Upper lobe of right lung (tissue), 1 donor: ENCODE results near the gene ZNF761. TPM values are rescaled to one million over a fixed set of nuclear protein-coding genes. Genes with fewer than 3 reads are reported as not detected.
"Not testable (repeated sequence)": the region's sequence is repeated elsewhere in the genome, so short reads cannot be mapped to it uniquely, and the experiment has no call there.

Experiments used
- ATAC-seq: fragments of 200-7000 bp; cut with Tn5 transposase; one replicate; pipeline ENCODE4 v1.9.1; 2020; ENCODE audit warnings: mild to moderate bottlenecking, moderate library complexity
- DNase-seq: peaks from one replicate; pipeline ENCODE4 v3.0.0-alpha.2; 2020
- H3K27ac ChIP-seq: fragments of 200-600 bp; one replicate; pipeline ENCODE4 v1.8.0; 2022
- H3K27me3 ChIP-seq: fragments of 200-600 bp; one replicate; pipeline ENCODE4 v1.8.0; 2022; ENCODE audit warnings: mild to moderate bottlenecking
- H3K36me3 ChIP-seq: fragments of 200-600 bp; one replicate; pipeline ENCODE4 v1.8.0; 2022
- H3K4me1 ChIP-seq: fragments of 200-600 bp; one replicate; pipeline ENCODE4 v1.8.0; 2022
- H3K4me3 ChIP-seq: fragments of 200-600 bp; one replicate; pipeline ENCODE4 v1.8.0; 2022; ENCODE audit warnings: mild to moderate bottlenecking
- H3K9me3 ChIP-seq: fragments of 200-600 bp; one replicate; pipeline ENCODE4 v1.8.0; 2022
- CTCF ChIP-seq: fragments of 200-600 bp; IDR thresholded peaks from one replicate; pipeline ENCODE4 v1.8.0; 2022; ENCODE audit warnings: antibody characterized with exemption
- intact Hi-C: fragments of 100-400 bp; cut with DNase I; formaldehyde crosslinking; loops from one replicate; pipeline ENCODE4 v1.11.0; 2022
- total RNA-seq: library from RNA; stranded (reverse); fragmentation: NEBNext Ultra II Directional; extraction: Animal tissue kit (Norgen Biotek cat#: 25700); gene quantifications from one replicate; pipeline ENCODE4 v1.2.1, GENCODE V29; 2021
- donor health status: DM: no; HTN: yes; CAD: no; lungs with severe emphysema.

Gene ZNF761
- total RNA-seq, 1 donor from 2014 or later = 12.1 TPM

DNA sequence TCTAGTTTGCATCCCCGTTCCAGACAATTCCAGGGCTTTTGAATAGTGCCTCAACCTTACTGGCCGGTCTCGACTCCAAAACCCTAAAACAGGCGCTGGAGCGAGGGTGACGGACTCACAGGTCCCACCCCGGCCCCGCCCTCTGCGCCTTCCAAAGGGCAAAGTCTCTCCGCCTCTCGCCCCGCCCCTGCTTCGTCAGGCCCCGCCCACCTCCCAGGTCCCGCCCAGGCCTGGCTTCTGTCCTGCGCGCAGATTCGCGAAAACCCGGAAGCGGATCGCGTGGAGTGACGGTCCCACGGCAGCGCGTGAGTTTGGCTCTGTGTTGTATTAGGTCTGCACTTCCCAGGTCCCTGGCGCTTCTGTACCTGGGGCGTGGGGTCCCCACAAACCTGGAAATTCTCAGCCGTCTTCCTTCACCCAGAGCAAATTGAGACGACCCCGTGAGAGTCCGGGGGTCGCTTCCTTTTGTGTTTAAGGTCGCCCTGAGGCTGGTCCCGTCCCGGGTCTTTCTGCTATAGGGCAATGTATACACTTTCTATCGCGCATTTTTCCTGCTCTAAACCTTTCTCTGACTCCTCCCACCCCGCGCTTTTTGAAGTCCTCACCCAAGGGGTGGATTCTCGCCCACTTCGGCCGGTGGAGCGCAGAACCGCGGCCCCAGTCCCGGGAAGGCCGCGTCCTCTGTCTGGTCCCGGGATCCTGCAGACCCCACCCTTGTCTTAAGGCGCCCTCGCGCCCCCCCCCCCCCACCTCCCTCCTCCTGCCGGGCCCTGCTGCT lies 35.9 kb downstream of the ZNF761 start, which contains the start of gene ZNF813:
ZNF813 (plus strand) TSS at position 249 of the 778 bp plus-strand sequence. CDS start 16,090 bp downstream, outside the sequence.
- Histone ChIP-seq H3K4me3 (peak within 1 kb of the TSS; percentile 76), H3K4me1 (peaks cover 8% of the 10 kb centered on the region), H3K27ac (peak within 1 kb of the TSS; percentile 85), H3K36me3 (no peaks in the 10 kb centered on the region), H3K27me3 (no peaks in the 10 kb centered on the region), H3K9me3 (no peaks in the 10 kb centered on the region)
- ATAC-seq (peak; percentile 100), DNase-seq (peak; percentile 98)
- intact Hi-C loops = no loop called here
- TF ChIP-seq CTCF = no peak

GRCh38 chr19:53468628-53469027 lies 36.8 kb downstream of the ZNF761 start:
- H3K36me3 ChIP-seq, ATAC-seq, H3K27ac ChIP-seq, H3K4me1 ChIP-seq, H3K9me3 ChIP-seq, DNase-seq, intact Hi-C loops, H3K27me3 ChIP-seq: not testable (repeated sequence)
- peak overlapping the region; percentile 76 for H3K4me3 ChIP-seq

GRCh38 chr19:53471916-53472315 lies 40.1 kb downstream of the ZNF761 start:
- peaks cover 5% of the 10 kb centered on the region for H3K4me1 ChIP-seq
- TF ChIP-seq CTCF = no peak
- no peaks in the 10 kb centered on the region for H3K27me3 ChIP-seq
- DNase-seq (no peak), ATAC-seq (no peak)
- intact Hi-C loops = no loop called here
- H3K4me3 ChIP-seq = no peak overlapping the region
- H3K27ac ChIP-seq = no peak overlapping the region
- no peaks in the 10 kb centered on the region for H3K36me3 ChIP-seq
- no peaks in the 10 kb centered on the region for H3K9me3 ChIP-seq

DNA sequence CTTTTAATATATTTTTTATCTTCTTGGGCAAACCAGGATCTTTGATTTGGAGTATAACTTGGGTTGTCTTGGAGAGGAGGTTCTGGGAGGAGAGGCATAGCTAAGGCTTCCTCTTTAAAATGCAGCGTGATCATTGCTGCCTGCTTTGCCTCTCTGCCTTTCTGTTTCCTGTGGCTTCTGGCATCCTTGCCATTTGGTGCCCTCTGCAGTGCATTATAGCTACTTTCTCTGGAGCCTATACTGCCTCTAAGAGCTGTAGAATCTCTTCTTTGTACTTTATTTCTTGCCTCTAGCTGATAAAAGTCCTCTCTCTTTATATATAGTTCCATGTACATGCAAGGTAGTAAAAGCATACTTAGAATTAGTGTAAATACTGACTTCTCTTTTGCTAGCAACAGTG lies 43.0 kb downstream of the ZNF761 start:
- H3K36me3 ChIP-seq = peaks cover 13% of the 10 kb centered on the region
- DNase-seq, H3K9me3 ChIP-seq, H3K27ac ChIP-seq, intact Hi-C loops, ATAC-seq, H3K4me3 ChIP-seq, H3K4me1 ChIP-seq, H3K27me3 ChIP-seq: not testable (repeated sequence)

GRCh38 chr19:53475470-53475869 lies 43.7 kb downstream of the ZNF761 start:
- peaks cover 13% of the 10 kb centered on the region for H3K9me3 ChIP-seq

DNA sequence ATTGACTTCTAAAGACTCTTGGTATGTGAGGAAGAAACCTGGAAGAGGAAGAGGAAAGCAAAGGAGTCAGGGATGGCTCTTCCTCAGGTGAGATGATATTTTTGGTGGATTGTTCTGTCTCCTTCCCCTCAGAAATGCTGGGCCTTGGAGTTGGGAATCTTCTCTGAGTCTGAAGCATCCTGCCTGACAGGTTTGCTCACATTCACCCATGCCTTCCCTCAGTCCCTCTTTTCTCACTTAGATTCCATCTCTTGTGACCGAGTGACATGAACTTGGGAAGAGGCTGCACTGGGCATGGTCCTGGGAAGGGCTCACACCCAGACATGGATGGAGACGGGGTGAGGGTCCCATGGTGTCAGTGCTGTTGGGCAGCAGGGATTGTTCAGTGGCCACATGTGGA lies 52.0 kb downstream of the ZNF761 start:
- H3K4me3 ChIP-seq, ATAC-seq, intact Hi-C loops, H3K27ac ChIP-seq, H3K27me3 ChIP-seq, DNase-seq, H3K4me1 ChIP-seq: not testable (repeated sequence)
- Histone ChIP-seq H3K36me3 (peaks cover 40% of the 10 kb centered on the region), H3K9me3 (peaks cover 27% of the 10 kb centered on the region)

More at GRCh38 chr19:53475470-53475869, 43.7 kb downstream of the ZNF761 start:
- peaks cover 13% of the 10 kb centered on the region for H3K36me3 ChIP-seq
- H3K27me3 ChIP-seq, ATAC-seq, intact Hi-C loops, H3K27ac ChIP-seq, H3K4me3 ChIP-seq, DNase-seq, H3K4me1 ChIP-seq: not testable (repeated sequence)

DNA sequence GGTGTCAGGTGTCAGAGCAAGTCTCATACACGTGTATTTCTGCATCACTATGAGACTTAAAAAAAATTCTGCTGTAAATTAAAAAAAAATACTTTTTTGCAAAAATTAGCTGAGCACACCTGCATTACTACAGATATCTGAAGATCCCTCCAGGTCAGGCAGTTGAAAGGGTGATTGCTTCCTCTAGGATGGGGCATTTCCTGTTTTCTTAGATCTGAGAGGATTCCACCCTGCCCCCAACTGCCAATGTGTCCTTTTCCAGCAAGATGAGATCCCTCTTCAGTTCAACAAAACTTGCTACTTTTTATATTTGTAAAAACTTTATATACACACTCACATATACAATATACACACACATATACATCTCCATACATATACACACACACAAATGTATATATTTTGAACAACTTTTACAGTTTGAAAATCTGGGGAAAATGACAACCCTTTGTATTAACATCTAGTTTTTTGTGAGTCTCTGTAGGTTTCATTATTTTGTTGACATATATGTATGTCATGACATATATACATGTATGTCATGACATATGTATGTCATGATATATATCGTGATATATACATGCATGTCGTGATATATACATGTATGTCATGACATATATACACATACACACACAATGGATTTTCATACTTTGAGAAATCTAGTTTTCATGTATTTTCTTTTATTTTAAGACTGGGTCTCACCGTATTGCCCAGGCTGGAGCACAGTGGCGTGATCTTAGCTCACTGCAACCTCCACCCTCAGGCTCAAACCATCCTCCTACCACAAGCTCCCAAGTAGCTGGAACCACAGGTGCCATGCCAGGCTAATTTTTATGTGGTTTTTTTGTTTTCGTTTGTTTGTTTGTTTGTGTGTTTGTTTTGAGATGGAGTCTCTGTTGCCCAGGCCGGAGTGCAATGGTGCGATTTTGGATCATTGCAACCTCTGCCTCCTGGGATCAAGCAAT lies 53.5 kb downstream of the ZNF761 start:
- Histone ChIP-seq H3K36me3 (peaks cover 43% of the 10 kb centered on the region), H3K27ac (no peak overlapping the region), H3K4me1 (no peaks in the 10 kb centered on the region), H3K4me3 (no peak overlapping the region), H3K9me3 (peaks cover 16% of the 10 kb centered on the region), H3K27me3 (no peaks in the 10 kb centered on the region)
- ATAC-seq (no peak), DNase-seq (no peak)
- TF ChIP-seq CTCF = no peak
- intact Hi-C loops = no loop called here
